EH (cell line): ENCODE measurements around the gene TMEM259.

Source experiments
- DNase-seq: peaks from one replicate; pipeline ENCODE4 v3.0.0-alpha.2; 2015; ENCODE audit warnings: low read depth

TMEM259 gene

DNA sequence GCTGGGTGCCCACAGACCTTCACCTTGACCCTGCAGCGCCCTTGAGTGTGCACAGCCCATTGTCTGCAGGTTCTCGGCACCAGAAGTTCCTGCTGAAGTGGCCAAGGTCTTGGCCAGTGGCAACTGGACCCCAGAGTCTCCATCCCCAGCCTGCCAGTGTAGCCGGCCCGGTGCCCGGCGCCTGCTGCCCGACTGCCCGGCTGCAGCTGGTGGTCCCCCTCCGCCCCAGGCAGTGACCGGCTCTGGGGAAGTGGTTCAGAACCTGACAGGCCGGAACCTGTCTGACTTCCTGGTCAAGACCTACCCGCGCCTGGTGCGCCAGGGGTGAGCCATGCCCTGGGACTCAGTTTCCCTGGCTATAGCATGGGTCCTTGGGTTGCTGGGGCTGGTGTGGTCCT, 34.1 kb upstream of the TMEM259 start:
- DNase-seq = no peak

DNA sequence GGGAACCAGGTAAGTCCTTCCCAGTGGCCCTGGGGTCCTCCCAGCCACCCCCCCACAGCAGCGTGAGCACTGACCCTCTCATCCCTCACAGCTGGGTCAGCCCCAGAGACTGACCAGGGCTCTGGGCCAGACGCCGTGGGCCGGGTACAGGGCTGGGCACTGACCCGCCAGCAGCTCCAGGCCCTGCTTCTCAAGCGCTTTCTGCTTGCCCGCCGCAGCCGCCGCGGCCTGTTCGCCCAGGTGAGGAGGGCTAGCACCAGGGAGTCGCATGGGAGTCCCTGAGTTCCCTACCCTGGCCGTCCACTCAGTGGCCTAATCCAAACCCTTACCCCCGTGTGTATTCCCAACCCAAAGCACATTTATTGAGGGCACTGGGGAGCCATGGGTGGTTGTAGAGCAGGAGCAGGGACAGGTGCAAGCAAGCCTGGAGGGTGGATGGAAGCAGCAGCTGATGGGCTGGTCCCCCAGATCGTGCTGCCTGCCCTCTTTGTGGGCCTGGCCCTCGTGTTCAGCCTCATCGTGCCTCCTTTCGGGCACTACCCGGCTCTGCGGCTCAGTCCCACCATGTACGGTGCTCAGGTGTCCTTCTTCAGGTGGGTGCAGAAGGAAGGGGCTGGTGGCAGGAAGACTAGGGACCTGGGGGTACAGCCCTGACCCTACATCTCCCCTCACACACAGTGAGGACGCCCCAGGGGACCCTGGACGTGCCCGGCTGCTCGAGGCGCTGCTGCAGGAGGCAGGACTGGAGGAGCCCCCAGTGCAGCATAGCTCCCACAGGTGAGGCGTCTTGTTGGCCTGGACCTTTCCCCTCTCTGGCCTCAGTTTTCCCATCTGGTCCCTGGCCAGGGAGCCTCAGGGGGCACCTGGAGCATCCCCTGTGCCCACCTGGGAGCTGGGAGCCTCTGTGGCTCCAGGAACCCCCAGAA, 33.4 kb upstream of the TMEM259 start:
- no peak for DNase-seq

DNA sequence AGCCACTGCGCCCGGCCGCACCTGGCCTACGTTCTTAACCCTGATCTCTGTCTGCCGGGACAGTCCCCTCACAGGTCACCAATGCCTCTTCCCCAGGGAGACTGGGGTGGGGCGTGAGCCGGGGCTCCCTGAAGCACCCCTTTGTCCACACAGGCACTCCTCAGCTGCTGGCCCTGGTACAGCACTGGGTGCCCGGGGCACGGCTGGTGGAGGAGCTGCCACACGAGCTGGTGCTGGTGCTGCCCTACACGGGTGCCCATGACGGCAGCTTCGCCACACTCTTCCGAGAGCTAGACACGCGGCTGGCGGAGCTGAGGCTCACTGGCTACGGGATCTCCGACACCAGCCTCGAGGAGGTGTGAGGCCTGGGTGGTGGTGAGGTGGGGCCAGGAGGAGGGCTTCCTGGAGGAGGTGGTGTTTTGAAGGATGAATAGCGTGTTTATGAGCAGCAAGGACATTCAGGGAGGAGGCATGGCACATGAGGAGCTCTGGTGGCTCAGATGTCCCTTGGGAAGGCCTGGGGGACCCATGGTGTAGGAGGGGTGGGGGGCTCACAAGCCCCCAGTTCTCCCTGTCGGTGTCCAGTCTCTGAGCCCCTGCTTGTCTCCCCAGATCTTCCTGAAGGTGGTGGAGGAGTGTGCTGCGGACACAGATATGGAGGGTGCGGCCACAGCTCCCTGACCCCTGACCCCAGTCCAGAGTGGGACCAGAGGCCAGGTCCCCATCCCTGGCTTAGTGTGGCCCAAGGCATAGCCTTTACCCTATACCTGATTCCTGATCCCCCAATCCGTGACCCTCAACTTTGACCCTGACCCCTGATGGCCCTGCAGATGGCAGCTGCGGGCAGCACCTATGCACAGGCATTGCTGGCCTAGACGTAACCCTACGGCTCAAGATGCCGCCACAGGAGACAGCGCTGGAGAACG, 32.5 kb upstream of the TMEM259 start:
- no peak for DNase-seq

GRCh38 chr19:1052349-1052975, 31.5 kb upstream of the TMEM259 start:
- no peak for DNase-seq

GRCh38 chr19:1051791-1052190, 30.9 kb upstream of the TMEM259 start:
- no peak for DNase-seq

DNA sequence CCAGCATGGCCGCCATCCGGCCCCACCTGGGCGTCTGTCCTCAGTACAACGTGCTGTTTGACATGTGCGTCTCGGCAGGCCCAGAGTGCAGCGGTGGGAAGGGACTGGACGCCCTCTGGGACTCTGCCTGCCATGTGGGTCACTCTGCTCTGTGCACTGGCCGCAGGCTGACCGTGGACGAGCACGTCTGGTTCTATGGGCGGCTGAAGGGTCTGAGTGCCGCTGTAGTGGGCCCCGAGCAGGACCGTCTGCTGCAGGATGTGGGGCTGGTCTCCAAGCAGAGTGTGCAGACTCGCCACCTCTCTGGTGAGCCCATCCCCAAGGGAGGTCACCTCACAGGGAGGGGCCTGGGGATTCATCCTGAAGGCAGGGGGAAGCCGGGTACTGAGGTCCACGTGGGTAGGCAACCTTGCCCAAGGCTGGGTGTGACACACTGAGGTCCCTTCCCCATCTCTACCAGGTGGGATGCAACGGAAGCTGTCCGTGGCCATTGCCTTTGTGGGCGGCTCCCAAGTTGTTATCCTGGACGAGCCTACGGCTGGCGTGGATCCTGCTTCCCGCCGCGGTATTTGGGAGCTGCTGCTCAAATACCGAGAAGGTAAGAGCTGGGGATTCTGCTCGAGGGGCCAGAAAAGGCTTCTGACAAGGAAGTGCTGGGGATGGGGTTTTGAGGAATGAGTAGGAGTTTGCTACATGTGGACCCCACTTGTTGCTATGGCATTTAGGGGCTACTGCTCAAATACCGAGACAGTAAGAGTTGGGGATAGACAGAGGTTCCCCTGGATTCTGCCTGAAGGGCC, 30.3 kb upstream of the TMEM259 start:
- DNase-seq = no peak

DNA sequence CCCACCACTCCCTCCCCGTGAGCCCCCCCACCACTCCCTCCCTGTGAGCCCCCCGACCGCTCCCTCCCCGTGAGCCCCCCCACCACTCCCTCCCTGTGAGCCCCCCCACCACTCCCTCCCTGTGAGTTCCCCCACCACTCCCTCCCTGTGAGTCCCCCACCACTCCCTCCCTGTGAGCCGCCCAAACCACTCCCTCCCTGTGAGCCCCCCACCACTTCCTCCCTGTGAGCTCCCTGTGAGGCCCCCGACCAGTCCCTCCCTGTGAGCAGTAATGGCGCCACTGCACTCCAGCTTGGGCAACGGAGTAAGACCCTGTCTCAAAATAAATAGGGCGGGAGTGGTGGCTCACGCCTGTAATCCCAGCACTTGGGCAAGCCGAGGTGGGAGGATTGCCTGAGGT, 28.9 kb upstream of the TMEM259 start:
- no peak for DNase-seq

- no peak for DNase-seq
Measured at GRCh38 chr19:1049106-1049505, 28.2 kb upstream of the TMEM259 start.

- DNase-seq = no peak
Measured at GRCh38 chr19:1047696-1048147, 26.8 kb upstream of the TMEM259 start.

DNA sequence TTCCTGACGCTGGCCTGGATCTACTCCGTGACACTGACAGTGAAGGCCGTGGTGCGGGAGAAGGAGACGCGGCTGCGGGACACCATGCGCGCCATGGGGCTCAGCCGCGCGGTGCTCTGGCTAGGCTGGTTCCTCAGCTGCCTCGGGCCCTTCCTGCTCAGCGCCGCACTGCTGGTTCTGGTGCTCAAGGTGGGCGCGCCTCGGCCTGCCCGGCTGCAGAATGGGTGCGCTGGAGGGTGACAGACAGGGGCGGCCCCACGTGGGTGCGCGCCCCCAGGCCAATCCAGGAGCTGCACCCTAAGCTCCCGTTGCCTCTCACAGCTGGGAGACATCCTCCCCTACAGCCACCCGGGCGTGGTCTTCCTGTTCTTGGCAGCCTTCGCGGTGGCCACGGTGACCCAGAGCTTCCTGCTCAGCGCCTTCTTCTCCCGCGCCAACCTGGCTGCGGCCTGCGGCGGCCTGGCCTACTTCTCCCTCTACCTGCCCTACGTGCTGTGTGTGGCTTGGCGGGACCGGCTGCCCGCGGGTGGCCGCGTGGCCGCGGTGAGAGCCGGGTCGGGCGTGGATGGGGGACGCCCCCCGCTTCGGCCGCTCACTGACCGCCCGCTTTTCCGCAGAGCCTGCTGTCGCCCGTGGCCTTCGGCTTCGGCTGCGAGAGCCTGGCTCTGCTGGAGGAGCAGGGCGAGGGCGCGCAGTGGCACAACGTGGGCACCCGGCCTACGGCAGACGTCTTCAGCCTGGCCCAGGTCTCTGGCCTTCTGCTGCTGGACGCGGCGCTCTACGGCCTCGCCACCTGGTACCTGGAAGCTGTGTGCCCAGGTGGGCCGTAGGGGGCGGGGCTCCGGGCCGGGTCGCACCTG, 26.1 kb upstream of the TMEM259 start:
- no peak for DNase-seq

- no peak for DNase-seq
Measured at GRCh38 chr19:1046117-1046626, 25.2 kb upstream of the TMEM259 start.

- peak; percentile 50 for DNase-seq
Measured at GRCh38 chr19:1045247-1045603, 24.3 kb upstream of the TMEM259 start.

GRCh38 chr19:1042689-1043511, 22.0 kb upstream of the TMEM259 start:
- DNase-seq = no peak

- DNase-seq = no peak
Measured at GRCh38 chr19:1041835-1042685, 21.1 kb upstream of the TMEM259 start.

DNA sequence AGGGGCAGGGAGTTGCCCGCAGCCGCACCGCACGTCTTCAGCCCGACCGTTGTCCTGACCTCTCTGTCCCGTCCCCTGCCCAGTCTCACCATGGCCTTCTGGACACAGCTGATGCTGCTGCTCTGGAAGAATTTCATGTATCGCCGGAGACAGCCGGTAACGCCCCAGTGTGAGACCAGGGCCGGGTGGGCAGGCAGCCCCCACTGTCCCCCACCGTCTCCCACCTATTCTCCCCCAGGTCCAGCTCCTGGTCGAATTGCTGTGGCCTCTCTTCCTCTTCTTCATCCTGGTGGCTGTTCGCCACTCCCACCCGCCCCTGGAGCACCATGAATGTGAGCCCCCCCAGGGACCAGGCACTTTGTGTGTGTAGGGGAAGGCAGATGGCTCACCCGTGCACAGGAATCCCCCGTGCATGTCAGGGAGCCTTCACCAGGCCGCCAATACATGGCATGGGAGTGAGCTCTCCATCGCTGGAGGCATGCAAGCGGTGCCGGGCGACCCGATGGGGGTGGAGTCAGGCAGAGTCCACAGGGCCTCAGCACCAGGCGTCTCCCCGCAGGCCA, 20.4 kb upstream of the TMEM259 start:
- DNase-seq = no peak

- peak; percentile 94 for DNase-seq
Measured at GRCh38 chr19:1040476-1041271, 19.8 kb upstream of the TMEM259 start.
